Activated T-cell treated with anti-CD3 and anti-CD28 coated beads, Interleukin-2, amount 50 U/mL, for 48 hours (primary cell): Measurements from ENCODE around the gene PTPN4.

Experiments used
- DNase-seq, 2 experiments: peaks; one replicate each; pipeline ENCODE4 v3.0.0-alpha.2; 2020

Gene PTPN4

GRCh38 chr2:120028795-120029194, 269.1 kb downstream of the PTPN4 start:
- DNase-seq, result no peak

DNA sequence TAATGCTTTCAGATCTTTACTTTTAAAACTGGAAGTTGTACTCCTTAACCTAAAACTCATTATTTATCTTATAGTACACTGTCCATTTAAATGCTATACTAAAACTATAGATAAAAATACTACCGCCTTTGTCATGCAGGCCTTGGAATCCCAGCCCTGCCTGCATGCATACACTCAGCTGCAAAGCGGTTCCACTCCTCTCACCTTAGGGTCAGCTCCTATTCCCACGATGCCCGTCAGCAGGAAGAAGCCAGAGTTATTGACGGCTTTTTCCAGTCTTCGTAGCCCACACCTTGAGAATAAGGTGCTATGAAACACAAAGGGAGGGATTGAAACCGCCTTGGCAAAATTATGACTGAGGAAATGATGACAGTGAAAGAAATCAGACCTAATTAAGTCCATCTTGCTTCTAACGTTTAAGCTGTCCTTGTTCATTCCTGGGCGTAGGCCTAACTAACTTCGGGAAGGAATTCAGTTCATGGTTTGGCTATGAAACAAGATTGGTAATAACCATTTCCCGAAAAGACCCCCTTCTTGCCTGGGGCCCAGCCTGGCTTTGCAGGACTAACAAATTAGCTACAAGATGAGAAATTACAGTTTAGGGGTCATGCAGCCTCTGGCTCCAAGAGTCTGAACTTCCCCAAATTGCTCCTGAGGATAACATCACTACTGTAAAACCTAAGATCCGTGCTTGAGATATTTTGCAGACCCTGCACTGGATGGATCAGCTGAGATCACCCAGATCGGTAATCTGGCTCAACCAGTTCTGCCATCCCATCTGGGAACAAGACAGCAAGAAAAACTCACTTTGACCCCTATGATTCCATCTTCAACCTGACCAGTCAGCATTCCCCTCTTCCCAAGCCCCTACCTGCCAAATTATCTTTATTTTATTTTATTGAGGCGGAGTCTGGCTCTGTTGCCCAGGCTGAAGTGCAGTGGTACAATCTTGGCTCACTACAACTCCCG, 270.2 kb downstream of the PTPN4 start:
- no peak for DNase-seq

DNA sequence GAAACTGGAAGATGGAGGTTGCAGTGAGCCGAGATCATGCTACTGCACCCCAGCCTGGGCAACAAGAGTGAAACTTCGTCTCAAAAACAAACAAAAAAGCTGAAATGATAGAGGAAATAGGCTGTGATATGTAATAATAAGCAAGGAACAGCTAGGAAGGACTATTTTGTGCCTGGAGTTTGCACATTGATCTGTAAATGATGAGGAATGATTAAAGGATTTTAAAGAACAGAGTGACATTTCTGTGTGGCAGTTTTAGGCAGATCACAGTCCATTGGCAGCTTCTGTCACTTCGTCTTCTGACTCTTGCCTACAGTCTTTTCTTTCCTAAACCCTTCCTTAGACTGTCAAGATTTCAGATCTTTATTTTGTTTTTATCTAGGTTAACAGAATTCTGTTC, 272.6 kb downstream of the PTPN4 start:
- no peak for DNase-seq
